ENCODE results near the gene WDSUB1.

DNA sequence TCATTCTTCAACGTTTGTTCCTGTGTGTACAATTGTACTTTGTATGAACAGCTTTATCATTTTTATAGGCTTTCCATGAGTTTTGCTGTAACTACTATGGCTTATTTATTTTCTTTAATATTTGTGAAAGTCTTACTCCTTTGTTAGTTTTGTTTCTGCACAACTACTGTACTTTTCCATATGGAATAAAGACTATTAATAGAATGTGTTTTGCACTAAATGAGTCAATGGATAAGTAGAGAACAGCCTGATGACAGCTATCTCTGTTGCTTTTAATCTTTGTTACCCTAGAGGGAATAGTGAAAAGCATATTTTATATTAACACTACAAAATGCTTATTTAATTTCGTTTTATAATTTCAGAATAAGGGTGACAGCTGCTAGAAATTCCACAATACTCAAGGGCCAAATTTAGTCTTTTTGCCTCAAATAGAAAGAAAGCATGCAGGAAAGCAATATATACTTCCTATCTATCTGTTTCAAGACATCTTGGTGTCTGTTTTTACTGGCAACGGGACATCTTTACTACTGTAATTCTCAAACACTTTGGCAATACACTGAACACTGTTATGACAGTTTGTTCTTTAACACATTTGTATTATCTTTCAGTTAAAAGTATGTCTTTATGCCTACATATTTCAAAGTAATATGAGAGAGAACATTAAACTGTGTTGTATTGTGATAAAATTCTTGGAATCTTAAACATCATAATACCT lies 53.9 kb downstream of the WDSUB1 start:
- TF ChIP-seq, protein P1, sequence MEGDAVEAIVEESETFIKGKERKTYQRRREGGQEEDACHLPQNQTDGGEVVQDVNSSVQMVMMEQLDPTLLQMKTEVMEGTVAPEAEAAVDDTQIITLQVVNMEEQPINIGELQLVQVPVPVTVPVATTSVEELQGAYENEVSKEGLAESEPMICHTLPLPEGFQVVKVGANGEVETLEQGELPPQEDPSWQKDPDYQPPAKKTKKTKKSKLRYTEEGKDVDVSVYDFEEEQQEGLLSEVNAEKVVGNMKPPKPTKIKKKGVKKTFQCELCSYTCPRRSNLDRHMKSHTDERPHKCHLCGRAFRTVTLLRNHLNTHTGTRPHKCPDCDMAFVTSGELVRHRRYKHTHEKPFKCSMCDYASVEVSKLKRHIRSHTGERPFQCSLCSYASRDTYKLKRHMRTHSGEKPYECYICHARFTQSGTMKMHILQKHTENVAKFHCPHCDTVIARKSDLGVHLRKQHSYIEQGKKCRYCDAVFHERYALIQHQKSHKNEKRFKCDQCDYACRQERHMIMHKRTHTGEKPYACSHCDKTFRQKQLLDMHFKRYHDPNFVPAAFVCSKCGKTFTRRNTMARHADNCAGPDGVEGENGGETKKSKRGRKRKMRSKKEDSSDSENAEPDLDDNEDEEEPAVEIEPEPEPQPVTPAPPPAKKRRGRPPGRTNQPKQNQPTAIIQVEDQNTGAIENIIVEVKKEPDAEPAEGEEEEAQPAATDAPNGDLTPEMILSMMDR (conservative IDR thresholded peaks at IDR 0.05; ENCODE audit: low read length), result no peak
- TF ChIP-seq EZH2phosphoT487 (IDR thresholded peaks at IDR 0.05; ENCODE audit: borderline replicate concordance, low read depth, low read length), result no peak
